A673 (cell line): ENCODE results near the gene TFAP2E. TPM values are rescaled to one million over a fixed set of nuclear protein-coding genes. Genes with fewer than 3 reads are reported as not detected.

ENCODE experiments used
- BruUV-seq: library from RNA; stranded (reverse); fragments of 400-500 nt; replicated peaks from 2 replicates; lab custom pipeline; 2021; lab: Mats Ljungman, UMichigan
- CTCF ChIA-PET: fragments of 300-600 bp; sonication (Branson Sonifier 250); formaldehyde crosslinking; loops from one replicate; lab custom pipeline; 2022; ENCODE audit warnings: antibody characterized with exemption; lab: Charles Lee
- POLR2A ChIA-PET: fragments of 300-600 bp; sonication (Branson Sonifier 250); formaldehyde crosslinking; loops from one replicate; lab custom pipeline; 2022; ENCODE audit warnings: antibody characterized with exemption; ENCODE audit not compliant: low non-redundant PET; lab: Charles Lee
- DNase-seq: peaks from one replicate; pipeline ENCODE4 v3.0.0-alpha.2; 2015; ENCODE audit warnings: low spot score
- H3K27ac ChIP-seq: fragments of 200-600 bp; sonication (generic); 2 replicates; pipeline ENCODE4 v1.5.1; 2016; ENCODE audit warnings: mixed run types, low read depth, mild to moderate bottlenecking, mixed read lengths, antibody characterized with exemption, low read length; ENCODE audit not compliant: poor library complexity, severe bottlenecking
- H3K27me3 ChIP-seq: fragments of 200-600 bp; sonication (generic); replicated peaks from 2 replicates; pipeline ENCODE4 v1.6.1; 2017; ENCODE audit warnings: mixed run types, low read depth, mild to moderate bottlenecking, mixed read lengths, antibody characterized with exemption, low read length; ENCODE audit not compliant: insufficient read depth, poor library complexity
- H3K36me3 ChIP-seq: fragments of 200-600 bp; sonication (generic); 2 replicates; pipeline ENCODE4 v1.6.1; 2016; ENCODE audit warnings: mixed run types, mild to moderate bottlenecking, mixed read lengths, antibody characterized with exemption, low read length; ENCODE audit not compliant: insufficient read depth, poor library complexity, severe bottlenecking
- H3K4me1 ChIP-seq: fragments of 200-600 bp; sonication (generic); 2 replicates; pipeline ENCODE4 v1.6.1; 2017; ENCODE audit warnings: mixed run types, mild to moderate bottlenecking, mixed read lengths, antibody characterized with exemption, low read length; ENCODE audit not compliant: insufficient read depth, poor library complexity, severe bottlenecking
- H3K4me3 ChIP-seq: fragments of 200-600 bp; sonication (generic); 2 replicates; pipeline ENCODE4 v1.5.1; 2016; ENCODE audit warnings: low read depth, mixed run types, mild to moderate bottlenecking, mixed read lengths, low read length; ENCODE audit not compliant: poor library complexity, severe bottlenecking
- H3K9me3 ChIP-seq: fragments of 200-600 bp; sonication (generic); 2 replicates; pipeline ENCODE4 v1.6.1; 2016; ENCODE audit warnings: mixed run types, low read depth, mild to moderate bottlenecking, mixed read lengths, antibody characterized with exemption, low read length; ENCODE audit not compliant: poor library complexity, severe bottlenecking
- EZH2 ChIP-seq: fragments of 200-600 bp; sonication (generic); IDR thresholded peaks from 2 replicates; pipeline ENCODE4 v1.6.1; 2017; ENCODE audit warnings: borderline replicate concordance, low read depth, mild to moderate bottlenecking, mixed read lengths, antibody characterized with exemption, low read length; ENCODE audit not compliant: poor library complexity, severe bottlenecking
- intact Hi-C: fragments of 100-400 bp; cut with micrococcal nuclease; formaldehyde crosslinking; loops from one replicate; pipeline ENCODE4 v1.10.0; 2022; ENCODE audit not compliant: unreplicated experiment
- total RNA-seq: library from RNA; stranded (reverse); gene quantifications from 2 replicates; pipeline ENCODE4 v1.2.3, GENCODE V29; 2021
- TF ChIP-seq, protein P1 (sequence below): fragments of 300-800, 200-600 bp; sonication (generic); conservative IDR thresholded peaks from 2 replicates; pipeline ENCODE4 v1.5.1; 2017; ENCODE audit warnings: low read depth, mild to moderate bottlenecking, antibody characterized with exemption, low read length, moderate library complexity, mixed read lengths

The TFAP2E gene
- total RNA-seq, 1 experiment from 2014 or later: 0.52 TPM

DNA sequence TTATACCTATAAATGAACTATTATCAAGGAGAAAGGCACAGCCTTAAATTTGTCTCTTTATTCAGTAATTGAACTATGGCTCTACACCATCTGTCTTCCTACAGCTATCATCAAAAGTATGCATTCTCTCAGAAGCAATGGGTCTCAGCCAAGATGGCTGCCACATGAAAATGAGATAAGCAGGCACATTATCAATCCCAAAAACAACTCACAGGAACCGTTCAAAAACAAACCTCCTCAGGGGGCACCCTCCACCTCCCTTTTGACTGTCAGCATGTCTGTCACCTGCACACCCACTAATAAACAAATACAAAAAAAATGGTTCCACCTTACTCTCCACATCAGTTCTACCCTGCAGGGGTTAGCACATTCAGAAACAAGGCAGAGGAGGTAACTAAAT, 39.5 kb upstream of the TFAP2E start:
- TF ChIP-seq EZH2: no peak
- TF ChIP-seq, protein P1, sequence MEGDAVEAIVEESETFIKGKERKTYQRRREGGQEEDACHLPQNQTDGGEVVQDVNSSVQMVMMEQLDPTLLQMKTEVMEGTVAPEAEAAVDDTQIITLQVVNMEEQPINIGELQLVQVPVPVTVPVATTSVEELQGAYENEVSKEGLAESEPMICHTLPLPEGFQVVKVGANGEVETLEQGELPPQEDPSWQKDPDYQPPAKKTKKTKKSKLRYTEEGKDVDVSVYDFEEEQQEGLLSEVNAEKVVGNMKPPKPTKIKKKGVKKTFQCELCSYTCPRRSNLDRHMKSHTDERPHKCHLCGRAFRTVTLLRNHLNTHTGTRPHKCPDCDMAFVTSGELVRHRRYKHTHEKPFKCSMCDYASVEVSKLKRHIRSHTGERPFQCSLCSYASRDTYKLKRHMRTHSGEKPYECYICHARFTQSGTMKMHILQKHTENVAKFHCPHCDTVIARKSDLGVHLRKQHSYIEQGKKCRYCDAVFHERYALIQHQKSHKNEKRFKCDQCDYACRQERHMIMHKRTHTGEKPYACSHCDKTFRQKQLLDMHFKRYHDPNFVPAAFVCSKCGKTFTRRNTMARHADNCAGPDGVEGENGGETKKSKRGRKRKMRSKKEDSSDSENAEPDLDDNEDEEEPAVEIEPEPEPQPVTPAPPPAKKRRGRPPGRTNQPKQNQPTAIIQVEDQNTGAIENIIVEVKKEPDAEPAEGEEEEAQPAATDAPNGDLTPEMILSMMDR: no peak
- ChIA-PET CTCF (no interaction called here), POLR2A (no interaction called here)
- DNase-seq: no peak
- no peaks in the 10 kb centered on the region for H3K27me3 ChIP-seq
- BruUV-seq: no TSS peak
- intact Hi-C loops: no loop called here
- no peak overlapping the region for H3K27ac ChIP-seq
- H3K4me1 ChIP-seq: no peaks in the 10 kb centered on the region
- H3K36me3 ChIP-seq: peaks cover 10% of the 10 kb centered on the region
- H3K4me3 ChIP-seq: no peak overlapping the region
- peaks cover 22% of the 10 kb centered on the region for H3K9me3 ChIP-seq

DNA sequence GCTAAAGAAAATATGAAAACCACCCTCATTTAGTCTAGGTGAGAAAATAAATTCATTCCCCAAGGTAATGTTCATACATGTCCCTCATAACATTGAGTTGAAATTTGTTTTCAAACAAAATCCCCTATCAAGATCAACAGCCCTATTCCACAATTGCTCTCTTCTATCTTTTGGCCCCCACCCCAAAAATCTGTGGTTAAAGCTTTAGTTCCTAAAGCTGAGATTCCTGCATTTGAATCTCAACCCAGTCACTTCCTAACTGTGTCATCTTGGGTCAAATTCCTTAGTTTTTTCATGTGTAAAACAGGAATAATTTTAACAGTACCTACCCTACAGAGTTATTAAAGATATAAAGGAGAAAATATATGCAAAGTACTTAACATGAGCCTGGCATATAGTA, 37.9 kb upstream of the TFAP2E start:
- no TSS peak for BruUV-seq
- H3K27me3 ChIP-seq: no peaks in the 10 kb centered on the region
- H3K27ac ChIP-seq: no peak overlapping the region
- H3K4me1 ChIP-seq: peaks cover 9% of the 10 kb centered on the region
- peaks cover 9% of the 10 kb centered on the region for H3K36me3 ChIP-seq
- no peak for TF ChIP-seq EZH2
- TF ChIP-seq, protein P1: no peak
- POLR2A ChIA-PET: no interaction called here
- intact Hi-C loops: no loop called here
- CTCF ChIA-PET: no interaction called here
- peaks cover 7% of the 10 kb centered on the region for H3K9me3 ChIP-seq
- DNase-seq: no peak
- no peak overlapping the region for H3K4me3 ChIP-seq

DNA sequence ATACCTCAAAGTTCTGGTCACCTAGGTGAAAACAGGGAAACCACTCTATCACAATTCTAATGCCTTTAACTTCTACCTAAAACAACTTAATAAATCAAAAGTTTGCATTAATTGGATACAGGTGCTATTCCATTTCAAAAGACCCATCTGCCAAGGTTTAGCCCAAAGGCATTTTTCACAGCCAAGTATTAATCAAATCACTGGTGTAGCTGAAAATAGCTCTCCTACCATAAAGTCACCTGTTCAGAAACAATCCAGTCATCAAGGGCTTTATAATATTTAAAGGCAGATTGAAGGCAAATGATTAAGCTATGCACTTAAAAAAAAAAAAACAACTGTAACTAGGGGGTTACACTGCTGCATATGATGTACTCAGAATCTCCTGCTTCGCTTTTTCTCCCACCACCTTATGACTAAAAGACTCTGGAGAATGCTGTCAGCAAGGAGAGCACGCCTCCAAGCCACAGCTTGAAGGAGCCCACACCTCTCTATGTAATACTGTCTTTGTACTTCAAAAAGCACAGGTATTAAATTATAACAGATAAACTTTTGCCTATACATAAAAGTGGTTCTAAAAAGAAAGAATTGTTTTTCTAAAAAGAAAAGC, 36.5 kb upstream of the TFAP2E start:
- CTCF ChIA-PET: no interaction called here

More for the DNA sequence above, 36.5 kb upstream of the TFAP2E start:
- Histone ChIP-seq H3K4me1 (peaks cover 9% of the 10 kb centered on the region), H3K4me3 (no peak overlapping the region), H3K36me3 (no peaks in the 10 kb centered on the region), H3K27me3 (no peaks in the 10 kb centered on the region), H3K9me3 (no peaks in the 10 kb centered on the region), H3K27ac (no peak overlapping the region)
- POLR2A ChIA-PET: no interaction called here
- intact Hi-C loops: no loop called here
- no peak for DNase-seq
- no TSS peak for BruUV-seq
- TF ChIP-seq, protein P1: no peak
- TF ChIP-seq EZH2: no peak
